Measurements from ENCODE around the gene STAG3. TPM values are rescaled to one million over a fixed set of nuclear protein-coding genes. Genes with fewer than 3 reads are reported as not detected.
"Not testable (repeated sequence)": the region's sequence is repeated elsewhere in the genome, so short reads cannot be mapped to it uniquely, and the experiment has no call there.

STAG3 gene
- total RNA-seq, 2 experiments from 2014 or later, result 24.2 to 24.7 TPM

- ChIA-PET CTCF (interaction anchor here (0.9 to 2.8 kb wide), 4 partner anchors 16 to 197 kb away, joined by 3 to 8 read pairs (median 6); no protein-coding TSS in a partner anchor), POLR2A (no interaction called here)
- peaks cover 2% of the 10 kb centered on the region for H3K9me3 Mint-ChIP-seq
- peak overlapping the region; percentile 57 for H3K4me3 Mint-ChIP-seq
- H3K27me3 Mint-ChIP-seq, result no peaks in the 10 kb centered on the region
- no peak for DNase-seq
- H3K4me1 Mint-ChIP-seq, result peaks cover 61% of the 10 kb centered on the region
- peak overlapping the region; percentile 90 for H3K27ac Mint-ChIP-seq
- H3K36me3 Mint-ChIP-seq (ENCODE audit: low read depth), result peaks cover 25% of the 10 kb centered on the region
These were observed 31.8 kb downstream of the STAG3 start for GRCh38 chr7:100209493-100209892.

- H3K27me3 Mint-ChIP-seq, result no peaks in the 10 kb centered on the region
- peaks cover 2% of the 10 kb centered on the region for H3K9me3 Mint-ChIP-seq
- ChIA-PET CTCF (interaction anchor here (1.2 to 2.8 kb wide), 5 partner anchors 8 to 82 kb away, joined by 4 to 8 read pairs (median 6); no protein-coding TSS in a partner anchor), POLR2A (no interaction called here)
- H3K27ac Mint-ChIP-seq, result peak overlapping the region; percentile 72
- peaks cover 73% of the 10 kb centered on the region for H3K4me1 Mint-ChIP-seq
- no peak for DNase-seq
- H3K4me3 Mint-ChIP-seq, result peak overlapping the region; percentile 10
- peaks cover 26% of the 10 kb centered on the region for H3K36me3 Mint-ChIP-seq (ENCODE audit: low read depth)
These were observed 33.1 kb downstream of the STAG3 start for GRCh38 chr7:100210805-100211204.

- Mint-ChIP-seq H3K27ac (peak overlapping the region; percentile 84), H3K36me3 (ENCODE audit: low read depth) (peaks cover 26% of the 10 kb centered on the region), H3K9me3 (peaks cover 2% of the 10 kb centered on the region), H3K4me1 (peaks cover 77% of the 10 kb centered on the region), H3K27me3 (no peaks in the 10 kb centered on the region), H3K4me3 (peak overlapping the region; percentile 62)
- ChIA-PET CTCF (interaction anchor here (1.2 to 2.8 kb wide), 3 partner anchors 9 to 22 kb away, joined by 4 to 8 read pairs (median 6); no protein-coding TSS in a partner anchor), POLR2A (no interaction called here)
- peak; percentile 56 for DNase-seq
These were observed 33.6 kb downstream of the STAG3 start for GRCh38 chr7:100211342-100211780.

GRCh38 chr7:100212631-100213286, 35.0 kb downstream of the STAG3 start:
- CTCF ChIA-PET, result interaction anchor here (0.6 to 1.0 kb wide), 3 partner anchors 10 to 25 kb away, joined by 3 to 5 read pairs (median 3); no protein-coding TSS in a partner anchor
- Mint-ChIP-seq H3K36me3 (ENCODE audit: low read depth) (peaks cover 26% of the 10 kb centered on the region), H3K9me3 (peaks cover 2% of the 10 kb centered on the region), H3K27me3 (no peaks in the 10 kb centered on the region), H3K27ac (peak overlapping the region; percentile 22), H3K4me3 (no peak overlapping the region), H3K4me1 (peaks cover 83% of the 10 kb centered on the region)
- POLR2A ChIA-PET, result no interaction called here
- no peak for DNase-seq

- CTCF ChIA-PET, result interaction anchor here (1.0 kb wide), 1 partner anchor 23 kb away, joined by 5 read pairs; no protein-coding TSS in a partner anchor
- Mint-ChIP-seq H3K4me1 (peaks cover 80% of the 10 kb centered on the region), H3K27ac (peak overlapping the region; percentile 10), H3K9me3 (peaks cover 2% of the 10 kb centered on the region), H3K36me3 (ENCODE audit: low read depth) (peaks cover 26% of the 10 kb centered on the region), H3K4me3 (no peak overlapping the region), H3K27me3 (no peaks in the 10 kb centered on the region)
- POLR2A ChIA-PET, result no interaction called here
- DNase-seq, result no peak
These were observed 36.0 kb downstream of the STAG3 start for GRCh38 chr7:100213672-100214071.

GRCh38 chr7:100214356-100214755, 36.6 kb downstream of the STAG3 start:
- POLR2A ChIA-PET, CTCF ChIA-PET, H3K9me3 Mint-ChIP-seq, H3K27me3 Mint-ChIP-seq, H3K4me3 Mint-ChIP-seq, DNase-seq: not testable (repeated sequence)
- Mint-ChIP-seq H3K27ac (peak overlapping the region; percentile 71), H3K36me3 (ENCODE audit: low read depth) (peaks cover 23% of the 10 kb centered on the region), H3K4me1 (peaks cover 79% of the 10 kb centered on the region)

- Mint-ChIP-seq H3K27ac (no peak overlapping the region), H3K36me3 (ENCODE audit: low read depth) (peaks cover 26% of the 10 kb centered on the region), H3K9me3 (no peaks in the 10 kb centered on the region), H3K4me3 (no peak overlapping the region), H3K4me1 (peaks cover 64% of the 10 kb centered on the region), H3K27me3 (no peaks in the 10 kb centered on the region)
- no peak for DNase-seq
- ChIA-PET CTCF (interaction anchor here (0.6 to 2.9 kb wide), 5 partner anchors 13 to 393 kb away, joined by 3 to 39 read pairs (median 3); no protein-coding TSS in a partner anchor), POLR2A (no interaction called here)
These were observed 38.2 kb downstream of the STAG3 start for GRCh38 chr7:100215895-100216294.

GRCh38 chr7:100217934-100218333, 40.2 kb downstream of the STAG3 start:
- H3K4me3 Mint-ChIP-seq, result peak overlapping the region; percentile 76
- DNase-seq, result peak; percentile 82
- peak overlapping the region; percentile 96 for H3K27ac Mint-ChIP-seq
- POLR2A ChIA-PET, H3K27me3 Mint-ChIP-seq, H3K9me3 Mint-ChIP-seq: not testable (repeated sequence)
- peaks cover 37% of the 10 kb centered on the region for H3K36me3 Mint-ChIP-seq (ENCODE audit: low read depth)
- CTCF ChIA-PET, result interaction anchor here (0.8 to 2.9 kb wide), 15 partner anchors 10 to 128 kb away, joined by 3 to 39 read pairs (median 3); partner anchors contain the start of gene TRAPPC14
- peaks cover 62% of the 10 kb centered on the region for H3K4me1 Mint-ChIP-seq

GRCh38 chr7:100219271-100219737, 41.6 kb downstream of the STAG3 start:
- Mint-ChIP-seq H3K9me3 (no peaks in the 10 kb centered on the region), H3K27me3 (no peaks in the 10 kb centered on the region), H3K27ac (peak overlapping the region; percentile 98), H3K36me3 (ENCODE audit: low read depth) (peaks cover 48% of the 10 kb centered on the region), H3K4me3 (peak overlapping the region; percentile 82), H3K4me1 (peaks cover 67% of the 10 kb centered on the region)
- peak; percentile 37 for DNase-seq
- ChIA-PET CTCF (interaction anchor here (1.2 to 2.4 kb wide), 3 partner anchors 13 to 95 kb away, joined by 3 to 7 read pairs (median 5); no protein-coding TSS in a partner anchor), POLR2A (no interaction called here)

- Mint-ChIP-seq H3K27ac (peak within 1 kb of the TSS; percentile 98), H3K4me3 (peak within 1 kb of the TSS; percentile 82), H3K4me1 (peaks cover 68% of the 10 kb centered on the region), H3K36me3 (ENCODE audit: low read depth) (peaks cover 54% of the 10 kb centered on the region)
- POLR2A ChIA-PET, H3K9me3 Mint-ChIP-seq, H3K27me3 Mint-ChIP-seq: not testable (repeated sequence)
- peak; percentile 41 for DNase-seq
- CTCF ChIA-PET, result interaction anchor here (1.2 to 2.4 kb wide), 3 partner anchors 14 to 95 kb away, joined by 3 to 7 read pairs (median 5); no protein-coding TSS in a partner anchor
These were observed 42.3 kb downstream of the STAG3 start, which contains the start of gene PVRIG for GRCh38 chr7:100219801-100220585. PVRIG (plus strand) TSS chr7:100219949; CDS start chr7:100219971, 22 bp downstream.

GRCh38 chr7:100220586-100221230, 43.0 kb downstream of the STAG3 start:
- peaks cover 58% of the 10 kb centered on the region for H3K36me3 Mint-ChIP-seq (ENCODE audit: low read depth)

GRCh38 chr7:100221231-100221718, 43.6 kb downstream of the STAG3 start:
- Mint-ChIP-seq H3K36me3 (ENCODE audit: low read depth) (peaks cover 60% of the 10 kb centered on the region), H3K4me3 (peak overlapping the region; percentile 82), H3K9me3 (no peaks in the 10 kb centered on the region), H3K4me1 (peaks cover 63% of the 10 kb centered on the region), H3K27ac (peak overlapping the region; percentile 98), H3K27me3 (no peaks in the 10 kb centered on the region)
- CTCF ChIA-PET, result interaction anchor here (0.6 to 2.4 kb wide), 8 partner anchors 10 to 338 kb away, joined by 3 to 6 read pairs (median 5); partner anchors contain the start of genes GAL3ST4 and LAMTOR4
- peak; percentile 81 for DNase-seq
- POLR2A ChIA-PET, result interaction anchor here (0.7 kb wide), 1 partner anchor 207 kb away, joined by 3 read pairs; no protein-coding TSS in a partner anchor

More at GRCh38 chr7:100220586-100221230, 43.0 kb downstream of the STAG3 start:
- Mint-ChIP-seq H3K4me1 (peaks cover 64% of the 10 kb centered on the region), H3K27ac (peak overlapping the region; percentile 98), H3K27me3 (no peaks in the 10 kb centered on the region), H3K9me3 (no peaks in the 10 kb centered on the region), H3K4me3 (peak overlapping the region; percentile 82)
- no peak for DNase-seq
- CTCF ChIA-PET, result interaction anchor here (1.2 to 2.4 kb wide), 7 partner anchors 11 to 123 kb away, joined by 3 to 7 read pairs (median 5); partner anchors contain the start of gene GAL3ST4
- POLR2A ChIA-PET, result no interaction called here
